HUES64 (cell line): Measurements from ENCODE around the gene FIG4.
"Not testable (repeated sequence)": the region's sequence is repeated elsewhere in the genome, so short reads cannot be mapped to it uniquely, and the experiment has no call there.

Source experiments
- H3K27ac ChIP-seq: 2 replicates; pipeline ENCODE4 v1.7.0; 2013; ENCODE audit warnings: low read depth, low read length, inconsistent platforms
- H3K27me3 ChIP-seq: 2 replicates; pipeline ENCODE4 v1.6.1; 2013; ENCODE audit warnings: mild to moderate bottlenecking, low read length; ENCODE audit not compliant: insufficient read depth
- H3K36me3 ChIP-seq: 2 replicates; pipeline ENCODE4 v1.6.1; 2013; ENCODE audit warnings: mild to moderate bottlenecking, low read length; ENCODE audit not compliant: insufficient read depth
- H3K4me1 ChIP-seq: 2 replicates; pipeline ENCODE4 v1.6.1; 2013; ENCODE audit warnings: mild to moderate bottlenecking, low read length, moderate library complexity; ENCODE audit not compliant: insufficient read depth
- H3K4me3 ChIP-seq: 2 replicates; pipeline ENCODE4 v1.5.1; 2013; ENCODE audit warnings: mild to moderate bottlenecking, low read length, moderate library complexity
- H3K9ac ChIP-seq: 2 replicates; pipeline ENCODE4 v1.6.1; 2013; ENCODE audit warnings: mild to moderate bottlenecking, low read depth, low read length
- H3K9me3 ChIP-seq: 2 replicates; pipeline ENCODE4 v1.6.1; 2013; ENCODE audit warnings: low read depth, low read length; ENCODE audit not compliant: insufficient read depth
- WGBS: fragments of 150-250, 120-280 bp; methylation state at CpG from one replicate; pipeline ENCODE4 v1.1.7; 2013; ENCODE audit warnings: missing lambda C conversion rate; 5-methylcytosine and 5-hydroxymethylcytosine counted together

Gene FIG4

GRCh38 chr6:109722564-109723254, 31.6 kb downstream of the FIG4 start:
- Histone ChIP-seq H3K27ac (no peak overlapping the region), H3K4me3 (no peak overlapping the region)
- 96% methylated on average over 3 of the region's 3 CpGs for WGBS

GRCh38 chr6:109725250-109725649, 34.2 kb downstream of the FIG4 start:
- H3K36me3 ChIP-seq, H3K4me1 ChIP-seq, H3K27ac ChIP-seq, H3K9ac ChIP-seq, H3K27me3 ChIP-seq, H3K9me3 ChIP-seq, H3K4me3 ChIP-seq: not testable (repeated sequence)
- WGBS, result 95% methylated on average over 3 of the region's 3 CpGs

More at GRCh38 chr6:109722564-109723254, 31.6 kb downstream of the FIG4 start:
- 0 out of 2 replicates have a peak, but pooled peaks cover 2% of the 10 kb centered on the region for H3K36me3 ChIP-seq
- no peaks in the 10 kb centered on the region for H3K9me3 ChIP-seq
- no peak overlapping the region for H3K9ac ChIP-seq
- no peaks in the 10 kb centered on the region for H3K27me3 ChIP-seq
- H3K4me1 ChIP-seq, result no peaks in the 10 kb centered on the region

- Histone ChIP-seq H3K9me3 (no peaks in the 10 kb centered on the region), H3K27me3 (no peaks in the 10 kb centered on the region), H3K36me3 (peaks cover 12% of the 10 kb centered on the region; the same call in 1 of the 2 replicates), H3K4me3 (no peak overlapping the region), H3K27ac (peak overlapping the region; percentile 67), H3K9ac (no peak overlapping the region), H3K4me1 (peaks cover 28% of the 10 kb centered on the region)
- WGBS, result 0% methylated on average over 1 of the region's 1 CpG
Measured at GRCh38 chr6:109736273-109737025, 45.4 kb downstream of the FIG4 start.

- Histone ChIP-seq H3K4me3 (no peak overlapping the region), H3K9me3 (no peaks in the 10 kb centered on the region), H3K27ac (no peak overlapping the region), H3K27me3 (no peaks in the 10 kb centered on the region), H3K4me1 (peaks cover 28% of the 10 kb centered on the region), H3K9ac (no peak overlapping the region), H3K36me3 (peaks cover 15% of the 10 kb centered on the region; the same call in 1 of the 2 replicates)
- 92% methylated on average over 1 of the region's 1 CpG for WGBS
Measured at GRCh38 chr6:109738255-109738654, 47.2 kb downstream of the FIG4 start.

- Histone ChIP-seq H3K36me3 (peaks cover 17% of the 10 kb centered on the region; the same call in 1 of the 2 replicates), H3K27me3 (no peaks in the 10 kb centered on the region), H3K9me3 (no peaks in the 10 kb centered on the region), H3K4me3 (no peak overlapping the region), H3K27ac (no peak overlapping the region), H3K9ac (no peak overlapping the region), H3K4me1 (peaks cover 28% of the 10 kb centered on the region)
- 95% methylated on average over 2 of the region's 2 CpGs for WGBS
Measured at GRCh38 chr6:109738667-109739066, 47.6 kb downstream of the FIG4 start.

- no peak overlapping the region for H3K27ac ChIP-seq
- peaks cover 28% of the 10 kb centered on the region for H3K4me1 ChIP-seq
- H3K9ac ChIP-seq, result no peak overlapping the region
- H3K27me3 ChIP-seq, result no peaks in the 10 kb centered on the region
- H3K4me3 ChIP-seq, result no peak overlapping the region
- WGBS, result 93% methylated on average over 2 of the region's 3 CpGs
- H3K9me3 ChIP-seq, result no peaks in the 10 kb centered on the region
- H3K36me3 ChIP-seq, result peaks cover 18% of the 10 kb centered on the region
Measured at GRCh38 chr6:109739686-109740085, 48.6 kb downstream of the FIG4 start.

GRCh38 chr6:109740787-109741186, 49.7 kb downstream of the FIG4 start:
- no peaks in the 10 kb centered on the region for H3K27me3 ChIP-seq
- 96% methylated on average over 7 of the region's 7 CpGs for WGBS
- peaks cover 22% of the 10 kb centered on the region for H3K4me1 ChIP-seq
- no peak overlapping the region for H3K9ac ChIP-seq
- H3K27ac ChIP-seq, result no peak overlapping the region
- no peak overlapping the region for H3K4me3 ChIP-seq
- H3K9me3 ChIP-seq, result no peaks in the 10 kb centered on the region
- H3K36me3 ChIP-seq, result peaks cover 10% of the 10 kb centered on the region

GRCh38 chr6:109743739-109744138, 52.6 kb downstream of the FIG4 start:
- Histone ChIP-seq H3K4me1 (no peaks in the 10 kb centered on the region), H3K36me3 (peaks cover 6% of the 10 kb centered on the region), H3K27ac (no peak overlapping the region), H3K27me3 (no peaks in the 10 kb centered on the region), H3K9ac (no peak overlapping the region), H3K9me3 (no peaks in the 10 kb centered on the region), H3K4me3 (no peak overlapping the region)
- WGBS, result 81% methylated on average over 2 of the region's 2 CpGs

GRCh38 chr6:109744779-109745178, 53.7 kb downstream of the FIG4 start:
- not testable (repeated sequence) for H3K4me1 ChIP-seq, H3K9ac ChIP-seq, H3K4me3 ChIP-seq, H3K36me3 ChIP-seq, H3K27ac ChIP-seq, H3K9me3 ChIP-seq, H3K27me3 ChIP-seq
- 87% methylated on average over 2 of the region's 3 CpGs for WGBS

GRCh38 chr6:109747221-109747620, 56.1 kb downstream of the FIG4 start:
- Histone ChIP-seq H3K27ac (no peak overlapping the region), H3K4me1 (no peaks in the 10 kb centered on the region), H3K4me3 (no peak overlapping the region), H3K9me3 (no peaks in the 10 kb centered on the region), H3K27me3 (no peaks in the 10 kb centered on the region), H3K9ac (no peak overlapping the region), H3K36me3 (peaks cover 6% of the 10 kb centered on the region)
- 91% methylated on average over 2 of the region's 2 CpGs for WGBS

- no peaks in the 10 kb centered on the region for H3K4me1 ChIP-seq
- H3K9me3 ChIP-seq, result no peaks in the 10 kb centered on the region
- H3K9ac ChIP-seq, result no peak overlapping the region
- H3K36me3 ChIP-seq, result no peaks in the 10 kb centered on the region
- H3K27me3 ChIP-seq, result no peaks in the 10 kb centered on the region
- no peak overlapping the region for H3K4me3 ChIP-seq
- H3K27ac ChIP-seq, result no peak overlapping the region
- WGBS, result 100% methylated on average over 3 of the region's 3 CpGs
Measured at GRCh38 chr6:109759098-109759955, 68.2 kb downstream of the FIG4 start.
